SKM-1 (cell line): ENCODE results near the gene FGD1.

Experiments
- DNase-seq: peaks from one replicate; lab custom pipeline; 2025; ENCODE audit not compliant: unreplicated experiment; lab: John Stamatoyannopoulos, UW

The FGD1 gene

GRCh38 chrX:54407266-54407665 is 88.8 kb downstream of the FGD1 start:
- no peak for DNase-seq

GRCh38 chrX:54397113-54397512 is 98.9 kb downstream of the FGD1 start:
- no peak for DNase-seq
